Rectal smooth muscle tissue (tissue), 1 donor: Measurements from ENCODE around the gene PEMT.
"Not testable (repeated sequence)": the region's sequence is repeated elsewhere in the genome, so short reads cannot be mapped to it uniquely, and the experiment has no call there.

Experiments used
- H3K27ac ChIP-seq: one replicate; pipeline ENCODE4 v1.7.0; 2013; ENCODE audit warnings: low read depth, low read length, inconsistent platforms
- H3K27me3 ChIP-seq: one replicate; pipeline ENCODE4 v1.7.0; 2013; ENCODE audit warnings: low read length; ENCODE audit not compliant: control insufficient read depth, insufficient read depth
- H3K36me3 ChIP-seq: one replicate; pipeline ENCODE4 v1.7.0; 2013; ENCODE audit warnings: low read length; ENCODE audit not compliant: control insufficient read depth, insufficient read depth
- H3K4me1 ChIP-seq: one replicate; pipeline ENCODE4 v1.7.0; 2013; ENCODE audit warnings: low read length; ENCODE audit not compliant: control insufficient read depth, insufficient read depth
- H3K4me3 ChIP-seq: one replicate; pipeline ENCODE4 v1.7.0; 2013; ENCODE audit warnings: low read length
- H3K9ac ChIP-seq: one replicate; pipeline ENCODE4 v1.7.0; 2013; ENCODE audit warnings: low read length

The PEMT gene

GRCh38 chr17:17476865-17477467 is 114.5 kb downstream of the PEMT start, which contains the start of gene MED9:
Gene MED9, plus strand, starts transcription at chr17:17477000. Its CDS starts 42 bp downstream, at chr17:17477042.
- Histone ChIP-seq H3K9ac (peak within 1 kb of the TSS; percentile 90), H3K4me1 (peaks cover 16% of the 10 kb centered on the region), H3K4me3 (peak within 1 kb of the TSS; percentile 91), H3K27ac (peak within 1 kb of the TSS; percentile 96), H3K27me3 (no peaks in the 10 kb centered on the region), H3K36me3 (no peaks in the 10 kb centered on the region)

DNA sequence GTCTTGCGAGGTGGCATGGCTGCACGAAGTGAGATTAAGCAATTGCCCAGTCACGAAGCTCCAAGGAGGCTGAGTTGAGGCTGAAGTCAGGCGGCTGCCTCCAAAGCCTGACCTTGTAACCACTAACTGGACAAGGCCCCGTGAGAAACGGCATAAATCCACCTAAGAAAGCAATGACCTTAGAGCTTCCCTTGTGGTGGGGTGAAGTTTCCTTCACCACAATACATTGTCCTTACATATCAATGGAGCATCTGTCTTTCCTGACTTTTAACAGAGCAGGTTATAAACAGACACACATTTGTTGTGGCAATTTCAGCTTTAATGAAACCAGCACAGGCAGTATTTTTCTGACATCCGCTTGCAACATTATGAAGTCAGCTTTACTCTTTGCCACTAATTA is 117.2 kb downstream of the PEMT start:
- Histone ChIP-seq H3K9ac (no peak overlapping the region), H3K27ac (no peak overlapping the region), H3K27me3 (peaks cover 1% of the 10 kb centered on the region), H3K4me3 (no peak overlapping the region), H3K4me1 (peaks cover 16% of the 10 kb centered on the region), H3K36me3 (no peaks in the 10 kb centered on the region)

DNA sequence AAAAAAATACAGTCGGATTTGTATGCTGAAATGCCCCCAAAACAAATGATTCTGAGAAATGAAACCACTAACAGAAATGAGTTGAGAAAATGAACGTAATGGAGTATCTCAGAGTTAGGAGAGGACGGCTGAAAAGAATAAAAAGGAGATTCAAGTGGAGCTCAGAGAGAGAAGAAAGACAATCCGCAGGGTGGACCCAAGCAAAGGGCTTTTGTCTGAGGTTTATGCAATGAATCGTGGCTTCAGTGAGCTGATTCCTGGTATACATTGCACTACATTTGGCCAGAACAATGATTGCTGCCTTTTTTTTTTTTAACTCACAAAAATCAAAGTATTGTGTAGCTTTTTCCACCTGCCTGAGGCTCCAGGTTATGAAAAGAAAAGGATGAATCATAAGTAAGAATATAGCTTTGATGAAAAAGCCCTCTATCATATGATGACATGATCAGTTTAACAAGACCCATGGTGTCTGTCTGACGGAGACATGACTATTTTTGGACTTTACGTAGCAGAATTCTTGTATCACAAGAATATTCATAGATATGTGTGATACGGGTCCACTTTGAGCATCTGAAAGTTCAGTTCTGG is 119.1 kb downstream of the PEMT start:
- Histone ChIP-seq H3K36me3 (no peaks in the 10 kb centered on the region), H3K27me3 (peaks cover 1% of the 10 kb centered on the region), H3K27ac (no peak overlapping the region), H3K4me1 (peaks cover under 1% of the 10 kb centered on the region), H3K9ac (no peak overlapping the region), H3K4me3 (no peak overlapping the region)

- Histone ChIP-seq H3K4me1 (no peaks in the 10 kb centered on the region), H3K4me3 (no peak overlapping the region), H3K9ac (no peak overlapping the region), H3K36me3 (no peaks in the 10 kb centered on the region), H3K27me3 (peaks cover 1% of the 10 kb centered on the region), H3K27ac (no peak overlapping the region)
Measured at GRCh38 chr17:17469996-17470395, 121.5 kb downstream of the PEMT start.

DNA sequence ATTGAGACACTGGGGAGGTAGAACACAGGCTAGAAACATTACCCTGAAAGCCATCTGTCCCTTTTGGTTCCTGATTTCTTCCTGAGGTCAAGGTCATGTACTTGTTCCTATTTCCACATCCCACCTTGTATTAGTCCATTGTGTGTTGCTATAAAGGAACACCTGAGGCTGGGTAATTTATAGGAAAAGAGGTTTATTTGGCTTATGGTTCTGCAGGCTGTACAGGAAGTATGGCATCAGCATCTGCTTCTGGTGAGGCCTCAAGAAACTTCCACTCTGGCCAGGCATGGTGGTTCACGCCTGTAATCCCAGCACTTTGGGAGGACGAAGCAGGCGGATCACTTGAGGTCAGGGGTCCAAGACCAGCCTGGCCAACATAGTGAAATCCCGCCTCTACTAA is 122.2 kb downstream of the PEMT start:
- Histone ChIP-seq H3K4me1 (no peaks in the 10 kb centered on the region), H3K27ac (no peak overlapping the region), H3K27me3 (peaks cover 1% of the 10 kb centered on the region), H3K36me3 (no peaks in the 10 kb centered on the region), H3K9ac (no peak overlapping the region), H3K4me3 (no peak overlapping the region)

DNA sequence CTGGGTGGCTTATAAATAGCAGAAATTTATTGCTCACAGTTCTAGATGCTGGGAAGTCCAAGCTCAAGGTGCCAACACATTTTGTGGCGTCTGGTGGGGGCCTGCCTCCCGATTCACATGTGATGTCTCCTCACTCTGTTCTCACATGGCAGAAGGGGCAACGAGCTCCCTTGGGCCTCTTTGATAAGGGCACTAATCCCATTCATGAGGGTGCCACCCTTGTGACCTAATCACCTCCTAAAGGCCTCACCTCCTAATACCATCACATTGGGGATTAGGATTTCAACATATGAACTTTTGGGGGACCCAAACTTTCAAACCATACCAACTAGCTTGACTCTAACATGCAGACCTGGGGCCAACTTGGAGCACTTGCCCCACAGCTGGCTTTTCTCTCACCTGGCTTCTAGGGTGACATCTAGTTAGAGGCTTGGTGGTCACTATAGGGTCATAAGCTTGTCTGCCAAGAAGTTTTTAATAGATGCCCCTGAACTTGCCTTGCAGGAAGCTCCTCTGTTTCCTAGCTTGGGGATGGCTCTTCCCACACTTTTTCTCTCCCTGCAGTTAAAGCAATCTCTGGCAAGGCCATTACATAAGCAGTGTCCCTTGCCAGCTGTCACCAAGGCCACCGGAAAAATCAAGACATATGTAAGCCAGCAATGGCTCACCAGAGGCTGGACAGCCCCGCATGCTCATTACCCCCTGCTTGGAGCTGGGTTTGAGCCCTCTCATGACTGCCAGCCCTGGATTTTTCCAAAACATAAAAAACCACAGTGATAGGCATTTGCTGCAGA is 123.1 kb downstream of the PEMT start:
- H3K27ac ChIP-seq, result no peak overlapping the region
- H3K36me3 ChIP-seq, result no peaks in the 10 kb centered on the region
- no peak overlapping the region for H3K9ac ChIP-seq
- no peak overlapping the region for H3K4me3 ChIP-seq
- H3K27me3 ChIP-seq, result peaks cover 1% of the 10 kb centered on the region
- no peaks in the 10 kb centered on the region for H3K4me1 ChIP-seq

GRCh38 chr17:17467720-17468119 is 123.8 kb downstream of the PEMT start:
- no peaks in the 10 kb centered on the region for H3K4me1 ChIP-seq
- H3K36me3 ChIP-seq, result no peaks in the 10 kb centered on the region
- no peak overlapping the region for H3K4me3 ChIP-seq
- H3K9ac ChIP-seq, result no peak overlapping the region
- peaks cover 1% of the 10 kb centered on the region for H3K27me3 ChIP-seq
- no peak overlapping the region for H3K27ac ChIP-seq

- Histone ChIP-seq H3K4me3 (no peak overlapping the region), H3K27ac (no peak overlapping the region), H3K9ac (no peak overlapping the region), H3K4me1 (no peaks in the 10 kb centered on the region), H3K27me3 (peaks cover 1% of the 10 kb centered on the region), H3K36me3 (no peaks in the 10 kb centered on the region)
Measured at GRCh38 chr17:17467016-17467415, 124.5 kb downstream of the PEMT start.

DNA sequence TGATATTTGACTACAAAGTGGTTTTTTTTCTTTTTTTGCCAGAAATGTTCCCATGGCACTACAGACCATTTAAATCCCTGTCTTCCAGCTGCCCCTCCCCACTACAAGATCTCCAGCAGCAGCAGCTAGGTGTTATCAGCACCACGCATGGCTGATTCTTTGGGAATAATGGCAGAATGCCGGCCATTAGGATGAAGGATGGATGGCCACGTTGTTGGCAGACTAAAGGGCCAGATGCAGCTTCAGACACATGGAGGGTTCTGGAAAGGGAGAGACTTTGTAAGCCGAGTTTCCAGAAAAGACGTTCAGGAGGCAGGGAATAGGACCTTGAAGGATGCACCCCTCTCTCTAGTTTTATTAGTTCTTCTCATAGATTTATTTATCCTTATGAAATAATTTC is 125.0 kb downstream of the PEMT start:
- H3K4me3 ChIP-seq, result no peak overlapping the region
- peaks cover 1% of the 10 kb centered on the region for H3K27me3 ChIP-seq
- H3K27ac ChIP-seq, result no peak overlapping the region
- H3K9ac ChIP-seq, result no peak overlapping the region
- no peaks in the 10 kb centered on the region for H3K4me1 ChIP-seq
- H3K36me3 ChIP-seq, result no peaks in the 10 kb centered on the region

GRCh38 chr17:17465878-17466277 is 125.6 kb downstream of the PEMT start:
- not testable (repeated sequence) for H3K4me3 ChIP-seq, H3K9ac ChIP-seq, H3K4me1 ChIP-seq, H3K27me3 ChIP-seq, H3K36me3 ChIP-seq, H3K27ac ChIP-seq

DNA sequence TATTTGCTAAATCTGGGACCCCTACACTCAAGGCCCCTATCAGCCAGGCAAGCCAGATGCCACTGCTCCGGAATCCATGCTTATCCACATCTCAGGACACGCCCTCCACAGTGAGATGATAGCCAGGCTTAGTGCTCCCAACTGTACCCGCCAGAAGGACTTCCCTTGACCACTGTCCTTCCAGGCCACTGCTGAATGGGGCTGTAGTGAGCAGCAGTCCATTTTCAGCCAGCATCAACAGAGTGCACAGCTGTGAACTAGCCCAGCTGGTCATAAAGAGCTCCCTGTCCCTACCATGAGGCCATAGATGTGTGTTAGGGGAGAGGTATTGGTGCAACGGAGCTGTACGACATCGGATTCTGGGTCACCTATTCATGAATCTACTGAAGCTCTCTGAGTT is 127.7 kb downstream of the PEMT start:
- no peaks in the 10 kb centered on the region for H3K4me1 ChIP-seq
- no peaks in the 10 kb centered on the region for H3K27me3 ChIP-seq
- H3K4me3 ChIP-seq, result no peak overlapping the region
- H3K27ac ChIP-seq, result no peak overlapping the region
- H3K9ac ChIP-seq, result no peak overlapping the region
- no peaks in the 10 kb centered on the region for H3K36me3 ChIP-seq

DNA sequence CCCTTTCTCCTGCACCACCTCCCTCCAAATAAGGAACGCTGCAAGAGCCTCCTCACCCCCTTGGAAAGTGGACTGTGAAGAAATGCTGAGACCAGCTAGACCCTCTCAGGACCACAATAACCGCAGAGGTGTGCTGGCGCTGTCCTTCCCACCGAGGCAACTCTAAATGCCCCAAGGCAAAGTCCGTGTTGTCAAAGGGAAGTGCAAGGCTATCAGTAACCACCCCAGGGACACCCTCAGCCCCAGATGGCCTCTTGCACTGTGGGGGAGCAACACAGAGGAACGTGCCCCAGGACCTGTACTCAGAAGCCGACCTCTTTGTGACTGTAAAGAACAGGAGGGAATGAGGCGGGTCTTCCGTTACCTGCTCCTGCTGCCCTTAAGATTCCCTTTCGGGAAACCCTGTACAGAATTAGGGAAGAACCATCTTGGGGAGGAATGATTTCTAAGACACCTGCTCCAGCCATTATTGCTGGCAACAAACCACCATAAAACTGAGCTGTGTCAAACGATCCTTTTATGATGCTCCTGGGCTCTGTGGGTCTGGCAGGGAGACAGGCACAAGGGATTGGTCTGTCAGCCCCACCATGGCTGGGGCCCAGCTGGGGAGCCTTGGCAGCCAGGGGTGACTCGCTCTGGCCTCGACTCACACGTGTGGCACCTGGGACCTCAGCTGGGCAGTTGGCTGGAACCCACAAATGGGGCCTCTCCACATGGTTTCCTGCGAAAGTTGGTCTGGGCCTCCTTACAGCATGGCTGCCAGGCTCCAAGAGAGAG is 129.3 kb downstream of the PEMT start:
- Histone ChIP-seq H3K27ac (no peak overlapping the region), H3K27me3 (no peaks in the 10 kb centered on the region), H3K9ac (no peak overlapping the region), H3K4me3 (no peak overlapping the region), H3K36me3 (no peaks in the 10 kb centered on the region), H3K4me1 (no peaks in the 10 kb centered on the region)
